ENCODE results near the gene CEMIP2.

GRCh38 chr9:71734950-71735349, 33.4 kb downstream of the CEMIP2 start:
- TF ChIP-seq USF1 (IDR thresholded peaks at IDR 0.05; ENCODE audit: borderline replicate concordance, low read depth) (no peak), CHD2 (IDR thresholded peaks at IDR 0.05; ENCODE audit: low read length, partially characterized antibody) (no peak), GATA2 (CRISPR knock-in tag; IDR thresholded peaks at IDR 0.05) (no peak)
